ENCODE measurements around the gene NRP1. TPM values are rescaled to one million over a fixed set of nuclear protein-coding genes. Genes with fewer than 3 reads are reported as not detected.

The NRP1 gene
- total and polyA plus RNA-seq, 2 of the 8 experiments (the other 6 are each of a cell fraction or from before 2014, with no cell fraction given) = 1.2 to 2.1 TPM

DNA sequence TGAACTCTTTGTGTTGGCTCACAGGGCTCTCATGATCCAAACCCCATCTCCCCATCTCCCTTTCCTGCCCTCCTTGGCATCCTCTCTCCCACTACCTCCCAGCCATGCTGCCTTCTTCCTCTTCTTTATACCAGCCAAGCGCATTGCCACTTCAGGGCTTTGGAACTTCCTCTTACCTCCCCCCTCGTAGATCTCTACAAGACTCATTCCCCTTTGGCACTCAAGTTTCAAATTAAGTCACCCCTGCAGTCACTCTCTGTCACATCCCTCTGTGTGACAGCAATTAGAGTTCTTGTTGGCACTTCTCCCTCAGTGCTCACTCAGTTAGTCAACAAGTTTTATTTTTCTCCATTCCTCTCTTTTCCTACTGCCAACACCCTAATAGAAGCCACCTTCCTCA, 20.8 kb upstream of the NRP1 start:
- no peak overlapping the region for H3K23ac ChIP-seq (ENCODE audit: insufficient read length)
- H4K8ac ChIP-seq (ENCODE audit: extremely low read depth, insufficient read depth, low read length) = no peak overlapping the region
- no peak overlapping the region for H4K5ac ChIP-seq (ENCODE audit: insufficient read length, low read depth, low read length)
- H3K79me2 ChIP-seq (ENCODE audit: control insufficient read depth in 1 of 2, insufficient read depth in 2 of 2, low read length in 2 of 2) = no peaks in the 10 kb centered on the region
- ChIA-PET CTCF (ENCODE audit: partially characterized antibody) (no interaction called here), POLR2A (ENCODE audit: partially characterized antibody) (no interaction called here)
- H3K4ac ChIP-seq (replicated peaks; ENCODE audit: insufficient read length, low read depth, low read length) = no peak overlapping the region
- no peak overlapping the region for H3K56ac ChIP-seq (replicated peaks; ENCODE audit: insufficient read length, low read depth, low read length)
- FAIRE-seq (no peak), DNase-seq (ENCODE audit: low read depth in 1 of 2, low spot score in 2 of 2) (no peak)
- H4K91ac ChIP-seq (replicated peaks; ENCODE audit: insufficient read length, low read length) = no peak overlapping the region
- no peak for TF ChIP-seq BACH1 (IDR thresholded peaks at IDR 0.05; ENCODE audit: low read length)
- TF ChIP-seq SRF (IDR thresholded peaks at IDR 0.05; ENCODE audit: low read depth, low read length) = no peak
- TF ChIP-seq PHF8 (conservative IDR thresholded peaks at IDR 0.05; ENCODE audit: low read depth, low read length) = no peak
- TF ChIP-seq SIX5 (IDR thresholded peaks at IDR 0.05; ENCODE audit: low read depth, low read length) = no peak
- TF ChIP-seq CEBPB (IDR thresholded peaks at IDR 0.05; ENCODE audit: low read depth, low read length) = no peak
- TF ChIP-seq KDM5A (IDR thresholded peaks at IDR 0.05; ENCODE audit: low read length) = no peak
- no peak for TF ChIP-seq RAD21 (IDR thresholded peaks at IDR 0.05 in 1 of 2, conservative IDR thresholded peaks at IDR 0.05 in 1 of 2; ENCODE audit: low read depth in 2 of 2, low read length in 2 of 2)
- no peak for TF ChIP-seq YY1 (IDR thresholded peaks at IDR 0.05; ENCODE audit: low read depth, low read length)
- no peak for TF ChIP-seq GTF2F1 (IDR thresholded peaks at IDR 0.05; ENCODE audit: borderline replicate concordance, low read depth, low read length)
- TF ChIP-seq SUZ12 (IDR thresholded peaks at IDR 0.05; ENCODE audit: low read length) = no peak
- no peak overlapping the region for H2AFZ ChIP-seq (ENCODE audit: low read length)
- no peak overlapping the region for H3K27ac ChIP-seq (ENCODE audit: low read depth, low read length)
- no peak overlapping the region for H3K18ac ChIP-seq (ENCODE audit: extremely low read depth, low read length)
- H2BK15ac ChIP-seq (ENCODE audit: low read length) = no peak overlapping the region
- H2AK5ac ChIP-seq (ENCODE audit: low read depth, low read length) = no peak overlapping the region
- H3K27me3 ChIP-seq (replicated peaks in 1 of 4; ENCODE audit: control insufficient read depth in 3 of 4, extremely low read depth in 1 of 4, insufficient read depth in 3 of 4, low read length in 3 of 4) = no peaks in the 10 kb centered on the region
- no peak overlapping the region for H3K4me2 ChIP-seq (ENCODE audit: insufficient read depth in 1 of 2, low read depth in 2 of 2, low read length in 2 of 2)
- H2BK5ac ChIP-seq (ENCODE audit: low read depth, low read length) = no peak overlapping the region
- no peak overlapping the region for H2BK12ac ChIP-seq (ENCODE audit: low read depth, low read length)
- no peaks in the 10 kb centered on the region for H4K20me1 ChIP-seq (replicated peaks in 1 of 2; ENCODE audit: control insufficient read depth in 1 of 2, insufficient read depth in 2 of 2, low read length in 2 of 2)
- WGBS, 2 experiments (ENCODE audit: extremely low coverage in 1 of 2, insufficient coverage in 1 of 2, insufficient read length in 1 of 2, insufficient replicate concordance in 2 of 2, low coverage in 1 of 2, low lambda C conversion rate in 2 of 2, missing lambda C conversion rate in 1 of 2) = 96% methylated on average over 2 of the region's 2 CpGs; no CpG with 5 or more reads in 1 of the 2 experiments
- no peaks in the 10 kb centered on the region for H3K79me1 ChIP-seq (ENCODE audit: low read depth, low read length)
- H3K9me3 ChIP-seq (ENCODE audit: insufficient read depth in 2 of 2, low read depth in 1 of 2, low read length in 1 of 2) = no peaks in the 10 kb centered on the region
- no peaks in the 10 kb centered on the region for H3K23me2 ChIP-seq (ENCODE audit: low read depth, low read length)
- H3K4me1 ChIP-seq (replicated peaks in 1 of 4; ENCODE audit: control insufficient read depth in 3 of 4, insufficient read depth in 4 of 4, low read length in 3 of 4) = no peaks in the 10 kb centered on the region
- no peak overlapping the region for H3K9ac ChIP-seq (replicated peaks in 1 of 4; ENCODE audit: extremely low read depth in 1 of 4, low read depth in 3 of 4, low read length in 3 of 4)
- H3K36me3 ChIP-seq (ENCODE audit: control insufficient read depth in 2 of 4, insufficient read depth in 4 of 4, low read length in 3 of 4) = no peaks in the 10 kb centered on the region
- H2BK20ac ChIP-seq (ENCODE audit: low read length) = no peak overlapping the region
- no peak overlapping the region for H3K4me3 ChIP-seq (ENCODE audit: extremely low read depth in 1 of 4, insufficient read depth in 2 of 4, low read depth in 3 of 4, low read length in 4 of 4)
- H2BK120ac ChIP-seq (replicated peaks; ENCODE audit: low read depth, low read length) = no peak overlapping the region
- H3K14ac ChIP-seq (ENCODE audit: insufficient read length) = no peak overlapping the region
